LNCAP (cell line): ENCODE results near the gene PAM16.

Experiments
- CTCF ChIP-seq: fragments of 450-650 bp; IDR thresholded peaks from 2 replicates; pipeline ENCODE4 v1.5.1; 2017; ENCODE audit warnings: mild to moderate bottlenecking

The PAM16 gene

GRCh38 chr16:4350365-4350786, 745 bp downstream of the PAM16 start:
- TF ChIP-seq CTCF: no peak

GRCh38 chr16:4349332-4349731, 1.8 kb downstream of the PAM16 start:
- no peak for TF ChIP-seq CTCF

- TF ChIP-seq CTCF: no peak
Measured at GRCh38 chr16:4347765-4348509, 3.2 kb downstream of the PAM16 start.

- TF ChIP-seq CTCF: no peak
Measured at GRCh38 chr16:4347010-4347409, 4.1 kb downstream of the PAM16 start.

- TF ChIP-seq CTCF: no peak
Measured at GRCh38 chr16:4345836-4346781, 5.0 kb downstream of the PAM16 start.

GRCh38 chr16:4344983-4345835, 5.9 kb downstream of the PAM16 start:
- TF ChIP-seq CTCF: no peak
